ENCODE data around the gene BTRC.

DNA sequence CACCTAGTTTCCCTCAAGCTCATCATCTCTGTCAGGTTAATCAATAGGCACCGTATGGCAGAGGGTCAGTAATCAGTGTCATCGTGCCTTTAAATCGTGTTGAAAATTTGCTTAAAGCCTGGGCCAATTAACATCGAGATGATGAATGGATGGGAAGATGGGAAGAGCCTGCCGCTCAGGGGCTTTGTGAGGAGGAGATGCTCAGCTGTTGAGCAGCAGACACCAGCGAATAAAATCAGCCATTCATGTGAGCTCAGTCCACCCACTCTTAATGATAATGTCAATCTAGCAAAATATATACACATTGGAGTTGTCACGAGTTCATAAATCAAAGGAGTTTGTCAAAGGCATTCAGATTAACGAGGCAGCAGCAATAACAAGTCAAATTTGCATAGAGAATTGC lies 97.7 kb downstream of the BTRC start:
- no peak for TF ChIP-seq ELF1 (IDR thresholded peaks at IDR 0.05; ENCODE audit: borderline replicate concordance, low read depth)
- TF ChIP-seq, protein P1, sequence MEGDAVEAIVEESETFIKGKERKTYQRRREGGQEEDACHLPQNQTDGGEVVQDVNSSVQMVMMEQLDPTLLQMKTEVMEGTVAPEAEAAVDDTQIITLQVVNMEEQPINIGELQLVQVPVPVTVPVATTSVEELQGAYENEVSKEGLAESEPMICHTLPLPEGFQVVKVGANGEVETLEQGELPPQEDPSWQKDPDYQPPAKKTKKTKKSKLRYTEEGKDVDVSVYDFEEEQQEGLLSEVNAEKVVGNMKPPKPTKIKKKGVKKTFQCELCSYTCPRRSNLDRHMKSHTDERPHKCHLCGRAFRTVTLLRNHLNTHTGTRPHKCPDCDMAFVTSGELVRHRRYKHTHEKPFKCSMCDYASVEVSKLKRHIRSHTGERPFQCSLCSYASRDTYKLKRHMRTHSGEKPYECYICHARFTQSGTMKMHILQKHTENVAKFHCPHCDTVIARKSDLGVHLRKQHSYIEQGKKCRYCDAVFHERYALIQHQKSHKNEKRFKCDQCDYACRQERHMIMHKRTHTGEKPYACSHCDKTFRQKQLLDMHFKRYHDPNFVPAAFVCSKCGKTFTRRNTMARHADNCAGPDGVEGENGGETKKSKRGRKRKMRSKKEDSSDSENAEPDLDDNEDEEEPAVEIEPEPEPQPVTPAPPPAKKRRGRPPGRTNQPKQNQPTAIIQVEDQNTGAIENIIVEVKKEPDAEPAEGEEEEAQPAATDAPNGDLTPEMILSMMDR (IDR thresholded peaks at IDR 0.05 in 2 of 3, conservative IDR thresholded peaks at IDR 0.05 in 1 of 3; ENCODE audit: borderline replicate concordance in 1 of 3, insufficient read depth in 1 of 3, low read depth in 2 of 3, low read length in 2 of 3) = no peak
- TF ChIP-seq EZH2 (IDR thresholded peaks at IDR 0.05) = no peak
- TF ChIP-seq EZH2phosphoT487 (IDR thresholded peaks at IDR 0.05; ENCODE audit: borderline replicate concordance) = no peak

All from HCT116 (cell line).